Activated gamma-delta T cell (primary cell): ENCODE data around the gene NCOA5.

Experiments
- DNase-seq: peaks from one replicate; lab custom pipeline; 2025; lab: John Stamatoyannopoulos, UW

The NCOA5 gene

GRCh38 chr20:46062621-46063020, 27.1 kb downstream of the NCOA5 start:
- no peak for DNase-seq

DNA sequence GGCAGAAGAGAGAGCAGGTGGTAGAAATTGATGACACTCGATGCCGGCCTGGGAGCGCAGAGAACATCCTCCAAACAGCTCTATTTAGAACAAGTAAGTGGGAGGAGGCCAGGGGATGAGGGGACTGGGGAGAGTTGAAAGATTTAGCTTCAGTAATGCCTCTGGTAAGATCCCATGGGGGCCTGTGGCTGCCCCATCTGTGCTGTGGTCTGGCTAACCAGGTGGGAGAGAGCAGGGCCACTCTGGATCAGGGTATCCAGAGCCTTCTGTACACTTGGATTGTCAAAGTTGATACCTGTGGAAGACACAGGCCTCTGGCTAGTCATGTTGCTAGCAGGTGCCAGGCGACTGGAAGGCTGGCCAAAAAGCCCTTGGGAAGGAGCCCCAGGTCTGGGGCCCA, 27.6 kb downstream of the NCOA5 start:
- DNase-seq = no peak

- DNase-seq = no peak
Observed at GRCh38 chr20:46060975-46061374, 28.8 kb downstream of the NCOA5 start.

DNA sequence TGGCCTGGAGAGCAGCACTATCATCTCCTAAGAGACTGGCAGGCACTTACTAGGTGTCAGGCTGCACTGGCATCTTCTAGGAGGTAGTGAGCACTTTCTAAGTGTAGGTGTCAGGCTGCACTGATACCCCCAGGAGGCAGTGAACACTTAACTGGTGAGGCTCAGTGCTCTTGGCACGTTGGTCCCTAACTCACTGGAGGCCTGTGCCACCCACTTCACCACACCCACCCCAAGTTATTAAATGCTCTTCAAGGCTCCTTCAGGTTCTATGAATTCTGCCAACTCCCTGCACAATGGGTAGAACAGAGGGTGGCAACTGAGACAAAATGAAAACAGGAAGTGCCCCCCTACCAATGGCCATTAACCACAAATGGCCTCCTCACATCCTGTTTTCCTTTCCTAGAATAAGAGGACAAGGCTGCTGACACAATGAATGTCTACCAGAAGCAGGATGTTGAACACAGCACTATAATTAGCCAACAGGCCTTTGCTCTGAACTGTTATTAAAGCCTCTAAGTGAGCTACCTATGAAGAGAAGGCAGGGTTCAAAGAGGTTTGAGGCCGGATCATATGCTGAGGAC, 29.4 kb downstream of the NCOA5 start:
- DNase-seq = no peak

GRCh38 chr20:46058599-46059281, 31.0 kb downstream of the NCOA5 start:
- DNase-seq = no peak

DNA sequence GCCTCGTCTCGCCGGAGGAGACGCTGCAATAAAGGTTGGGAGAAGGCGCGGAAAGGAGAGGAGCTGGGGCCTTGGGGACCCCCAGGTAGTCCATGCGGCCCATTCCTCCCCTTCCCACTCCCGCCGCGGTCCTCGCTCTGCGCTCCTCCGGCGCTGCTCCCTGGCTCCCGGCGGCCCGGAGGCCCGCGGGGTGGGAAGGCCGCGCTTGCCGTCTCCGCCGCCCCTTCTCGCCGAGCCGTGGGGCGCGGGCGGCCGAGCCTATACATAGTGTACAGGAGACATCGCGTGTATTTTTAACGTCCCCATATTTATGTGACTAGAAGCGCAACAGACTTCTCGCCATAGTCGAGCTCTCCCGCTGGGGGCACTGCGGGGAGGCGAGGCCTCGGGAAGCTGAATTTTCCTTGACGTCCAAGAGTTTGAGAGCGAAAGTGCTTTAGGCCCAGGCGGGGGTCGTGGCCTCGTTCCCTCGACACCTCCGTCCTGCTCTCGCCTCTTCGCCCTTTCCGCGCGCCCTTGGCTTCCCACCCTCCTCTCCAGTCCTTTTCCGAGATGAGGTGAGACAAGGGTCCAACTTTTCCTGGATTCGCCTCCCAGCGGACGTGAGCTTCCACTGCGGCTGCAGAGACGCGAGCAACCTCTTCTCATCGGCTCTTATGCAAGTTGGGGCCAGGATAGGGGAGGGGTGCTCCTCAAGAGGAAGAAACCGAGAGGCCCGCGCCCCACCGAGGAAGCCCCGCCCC, 31.7 kb downstream of the NCOA5 start:
- DNase-seq = no peak

DNA sequence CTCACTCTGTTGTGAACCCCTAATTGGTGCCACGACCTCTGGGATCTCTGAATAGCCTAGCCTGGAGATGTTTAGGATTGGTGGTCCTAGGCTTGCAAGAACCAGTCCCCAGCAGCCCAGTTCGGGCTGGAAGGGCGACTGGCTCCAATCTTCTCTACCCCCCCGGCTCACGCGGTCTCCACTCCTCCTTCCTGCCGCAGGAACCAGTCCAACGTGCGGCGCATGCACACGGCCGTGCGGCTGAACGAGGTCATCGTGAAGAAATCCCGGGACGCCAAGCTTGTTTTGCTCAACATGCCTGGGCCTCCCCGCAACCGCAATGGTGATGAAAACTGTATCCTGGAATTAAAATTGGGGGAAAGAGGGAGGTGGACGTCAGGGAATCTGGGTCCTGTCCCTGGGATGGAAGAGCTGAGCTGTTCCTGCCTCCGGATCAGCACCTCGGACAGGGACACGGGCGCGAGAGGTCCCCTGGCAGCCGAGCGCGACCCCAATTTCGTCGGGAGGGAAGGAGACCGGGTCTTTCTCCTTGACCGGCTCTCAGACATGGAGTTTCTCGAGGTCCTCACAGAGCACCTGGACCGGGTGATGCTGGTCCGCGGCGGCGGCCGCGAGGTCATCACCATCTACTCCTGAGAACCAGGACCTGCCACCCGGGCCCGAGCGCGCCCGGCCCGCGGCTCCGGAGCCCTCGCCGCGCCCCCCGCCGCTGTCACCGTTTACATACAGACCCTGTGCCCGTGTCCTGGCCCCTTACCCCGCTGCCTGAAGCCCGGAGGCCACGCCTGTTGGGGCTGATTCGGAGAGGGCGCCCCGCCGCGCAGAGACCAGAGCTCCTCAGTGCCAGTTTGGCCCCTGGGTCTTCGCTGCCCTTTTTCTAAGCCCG, 32.5 kb downstream of the NCOA5 start:
- DNase-seq = no peak

DNA sequence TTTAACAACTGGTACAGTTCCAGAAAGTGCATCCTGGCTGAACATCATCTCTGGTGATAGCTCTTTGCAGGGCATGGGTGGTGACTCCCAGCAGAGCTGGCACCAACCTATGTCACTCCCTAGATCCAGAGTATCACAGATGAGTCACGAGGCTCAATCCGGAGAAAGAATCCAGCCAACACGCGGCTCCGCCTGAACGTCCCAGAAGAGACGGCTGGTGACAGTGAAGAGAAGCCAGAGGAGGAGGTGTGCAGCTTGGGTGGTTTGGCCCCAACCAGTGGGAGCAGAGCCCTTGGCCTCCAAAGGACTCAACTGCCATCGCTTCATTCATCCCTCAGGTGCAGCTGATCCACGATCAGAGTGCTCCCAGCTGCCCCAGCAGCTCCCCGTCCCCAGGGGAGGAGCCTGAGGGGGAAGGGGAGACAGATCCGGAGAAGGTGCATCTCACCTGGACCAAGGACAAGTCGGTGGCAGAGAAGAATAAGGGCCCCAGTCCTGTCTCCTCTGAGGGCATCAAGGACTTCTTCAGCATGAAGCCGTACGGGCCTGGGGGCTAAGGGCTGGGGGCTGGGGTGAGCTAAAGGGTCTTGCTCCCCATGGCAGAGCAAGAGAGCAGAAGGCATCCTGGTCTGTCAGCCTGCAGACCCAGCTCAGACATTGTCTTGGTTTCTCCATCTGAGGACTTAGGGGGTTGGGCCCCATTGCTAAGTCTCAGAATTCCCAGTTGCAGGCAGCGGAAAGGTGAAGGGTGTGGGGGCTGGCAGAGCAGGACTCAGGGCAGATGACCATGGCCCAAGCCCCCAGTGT, 33.5 kb downstream of the NCOA5 start:
- no peak for DNase-seq

DNA sequence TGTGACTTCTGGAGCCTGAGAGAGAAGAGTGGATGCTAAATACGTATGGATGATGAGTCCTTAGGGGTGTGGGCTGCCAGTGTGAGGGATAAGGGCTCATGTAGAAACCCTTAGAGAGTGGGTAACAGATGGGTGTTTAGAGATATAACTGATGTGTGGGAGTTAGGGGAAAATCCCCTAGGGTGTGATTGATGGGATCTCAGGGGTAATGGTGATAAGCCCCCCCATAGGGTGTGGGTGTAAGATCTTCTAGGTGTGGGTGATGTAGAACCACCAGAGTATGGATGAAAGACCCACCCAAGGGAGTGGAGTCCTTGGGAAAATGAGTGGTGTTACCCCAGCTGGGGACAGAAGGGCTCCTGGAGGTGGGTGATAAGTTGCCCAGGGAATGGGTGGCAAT, 34.5 kb downstream of the NCOA5 start:
- DNase-seq = no peak

GRCh38 chr20:46054606-46055005, 35.2 kb downstream of the NCOA5 start:
- no peak for DNase-seq

DNA sequence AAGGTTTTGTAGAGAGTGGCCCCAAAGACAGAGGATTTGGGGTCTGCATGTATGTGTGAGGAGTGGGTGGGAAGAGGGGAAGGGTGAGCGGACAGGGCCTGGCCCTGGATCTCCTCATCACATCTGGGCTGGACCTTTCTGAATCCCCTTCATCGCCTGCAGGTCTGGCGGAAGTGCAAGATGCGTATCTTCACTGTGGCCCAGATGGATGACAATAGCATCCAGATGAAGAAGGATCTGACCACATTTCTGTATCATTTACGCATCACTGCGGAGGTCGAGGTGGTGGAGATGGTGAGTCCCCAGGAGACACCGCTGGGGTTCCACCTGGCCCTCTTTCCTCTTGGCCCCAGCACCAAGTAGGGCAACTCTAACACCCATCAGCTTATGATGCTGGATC, 36.3 kb downstream of the NCOA5 start:
- DNase-seq = no peak

GRCh38 chr20:46051556-46052308, 38.0 kb downstream of the NCOA5 start:
- no peak for DNase-seq

GRCh38 chr20:46050885-46051284, 38.9 kb downstream of the NCOA5 start:
- no peak for DNase-seq

GRCh38 chr20:46050444-46050843, 39.3 kb downstream of the NCOA5 start:
- DNase-seq = no peak

DNA sequence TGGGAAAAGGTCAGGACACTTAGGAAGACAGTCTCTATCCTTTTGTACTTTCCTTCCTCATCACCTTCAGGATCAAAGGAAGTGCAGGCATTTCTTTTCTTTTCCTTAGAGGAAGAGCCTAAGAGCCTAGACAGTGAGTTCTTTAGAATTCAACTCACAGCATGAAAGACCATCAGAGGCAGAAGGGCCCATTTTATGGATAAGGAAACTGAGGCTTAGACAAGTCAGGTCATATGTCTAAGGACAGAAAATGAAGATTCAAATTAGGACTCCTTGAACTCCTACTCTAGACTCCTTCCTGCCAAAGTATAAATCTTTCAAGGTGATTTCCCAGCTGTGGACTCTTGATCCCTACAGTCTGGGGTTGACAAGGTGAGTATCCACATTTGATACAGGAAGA, 39.9 kb downstream of the NCOA5 start:
- DNase-seq = no peak

DNA sequence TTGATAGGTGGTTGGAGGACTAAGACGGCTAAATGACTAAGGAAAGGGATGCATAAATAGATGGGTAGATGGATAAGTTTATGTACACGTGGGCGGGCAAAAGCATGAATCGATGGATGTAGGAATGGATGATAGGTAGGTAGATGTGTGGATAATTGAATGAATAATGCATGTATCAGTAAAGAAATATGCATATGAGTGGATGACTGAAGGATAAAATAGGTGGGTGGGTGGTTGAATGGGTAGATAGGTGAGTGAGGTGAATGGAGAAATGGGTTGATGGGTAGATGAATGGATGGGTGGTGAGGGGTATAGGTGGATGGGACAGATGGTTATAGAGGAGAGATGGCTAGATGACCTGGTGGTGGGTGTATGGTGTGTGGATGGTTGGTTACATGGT, 40.6 kb downstream of the NCOA5 start:
- no peak for DNase-seq

DNA sequence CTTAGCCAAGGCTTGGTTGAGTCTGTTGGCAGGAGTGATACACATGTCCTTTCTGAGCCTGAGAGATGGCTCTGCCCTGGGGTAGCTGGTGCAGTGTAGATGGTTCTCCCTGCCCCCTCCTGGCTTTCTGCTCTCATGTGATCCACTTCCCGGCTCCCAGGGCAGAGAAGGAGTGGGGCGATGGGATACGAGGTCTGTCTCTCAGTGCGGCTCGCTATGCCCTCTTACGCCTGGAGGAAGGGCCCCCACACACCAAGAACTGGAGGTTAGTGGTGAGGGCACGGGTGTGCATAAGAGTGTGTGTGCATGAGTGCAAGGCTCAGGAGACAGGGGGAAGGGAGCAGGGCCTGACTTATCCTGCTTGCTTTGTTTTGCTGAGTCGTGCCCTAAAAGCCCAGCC, 41.9 kb downstream of the NCOA5 start:
- no peak for DNase-seq

DNA sequence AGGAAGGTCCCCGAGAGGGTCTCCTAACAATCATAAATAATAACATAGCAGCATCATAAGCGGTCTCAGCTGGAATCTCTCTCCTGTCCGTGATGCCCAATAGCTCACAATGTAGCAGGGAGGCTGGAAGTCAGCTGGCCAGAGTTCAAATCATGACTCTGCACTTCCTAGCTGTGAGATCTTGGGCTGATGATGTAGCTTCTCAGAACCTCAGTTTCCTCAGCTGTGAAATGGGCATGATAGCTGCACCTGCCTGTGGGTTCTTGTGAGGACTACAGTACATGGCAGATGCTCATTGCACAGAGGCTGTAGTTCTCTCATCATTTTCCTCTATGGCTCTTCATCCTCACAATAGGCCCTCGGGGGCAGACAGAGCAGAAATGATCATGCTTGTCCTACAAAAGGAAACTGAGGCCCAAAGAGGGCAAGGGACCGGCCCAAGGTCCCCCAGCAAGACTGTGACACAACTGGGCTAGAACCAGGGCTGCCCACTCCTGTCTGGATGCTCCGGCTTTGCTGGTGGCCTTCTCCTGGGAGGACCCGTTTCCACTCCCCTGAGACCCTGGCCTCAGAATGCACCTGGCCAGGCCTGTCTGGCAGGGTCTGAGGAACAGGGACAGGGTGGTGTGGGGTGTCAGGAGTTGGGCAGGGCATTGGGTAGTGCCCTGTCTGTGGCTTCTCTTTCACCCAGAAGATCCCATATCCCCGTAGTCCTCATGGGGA, 43.0 kb downstream of the NCOA5 start:
- DNase-seq = no peak

- no peak for DNase-seq
Observed at GRCh38 chr20:46044896-46045295, 44.9 kb downstream of the NCOA5 start.

DNA sequence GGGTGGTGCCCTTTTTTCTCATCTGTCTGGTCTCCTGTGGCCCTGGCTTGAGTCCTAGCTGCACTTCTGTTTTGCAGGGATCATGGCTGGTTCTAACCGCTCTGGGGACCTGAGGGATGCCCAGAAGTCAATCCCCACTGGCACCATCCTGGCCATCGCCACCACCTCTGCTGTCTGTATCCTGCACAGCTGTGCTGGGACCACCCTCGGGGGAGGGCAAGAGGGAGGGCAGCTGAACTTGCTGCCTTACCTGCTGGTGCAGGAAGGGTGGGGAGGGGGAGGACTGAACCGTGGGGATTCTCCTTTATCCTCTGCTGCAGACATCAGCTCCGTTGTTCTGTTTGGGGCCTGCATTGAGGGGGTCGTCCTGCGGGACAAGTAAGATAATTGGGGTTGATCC, 46.2 kb downstream of the NCOA5 start:
- DNase-seq = no peak
